ENCODE data around the gene GLIS1. TPM values are rescaled to one million over a fixed set of nuclear protein-coding genes. Genes with fewer than 3 reads are reported as not detected.

Gene GLIS1
- total RNA-seq, 1 experiment from 2014 or later, result 0.24 TPM

DNA sequence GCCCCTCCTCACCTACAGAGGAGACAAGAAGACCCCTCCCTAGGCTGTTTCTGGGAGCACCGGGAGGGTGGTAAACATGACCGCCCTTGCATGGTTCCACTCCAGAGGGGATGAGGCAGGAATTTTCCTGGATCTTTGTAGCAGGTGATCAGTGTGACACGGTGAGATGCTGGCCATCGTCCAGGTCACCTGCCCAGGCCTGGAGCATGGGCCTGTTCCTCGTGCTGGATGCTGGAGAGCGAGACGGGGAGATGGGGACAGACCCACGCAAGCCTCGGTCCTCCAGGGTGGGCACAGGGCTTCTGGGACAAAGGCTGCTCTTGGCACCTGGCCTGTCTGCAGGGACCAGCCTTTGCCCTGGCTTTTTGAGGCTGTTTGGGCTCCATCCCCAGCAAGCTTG lies 233.6 kb downstream of the GLIS1 start:
- DNase-seq (ENCODE audit: low spot score) (no peak), ATAC-seq (no peak)
- POLR2A ChIA-PET, result no interaction called here
- H3K27me3 Mint-ChIP-seq (ENCODE audit: low read depth), result no peaks in the 10 kb centered on the region
- H3K9me3 Mint-ChIP-seq, result no peaks in the 10 kb centered on the region
- no peak overlapping the region for H3K4me3 Mint-ChIP-seq
- no peak overlapping the region for H3K27ac Mint-ChIP-seq
- H3K36me3 Mint-ChIP-seq, result no peaks in the 10 kb centered on the region
- TF ChIP-seq SOX15 (CRISPR knock-in tag; IDR thresholded peaks at IDR 0.05) (no peak), JUN (CRISPR knock-in tag; IDR thresholded peaks at IDR 0.05) (no peak), ZBTB21 (CRISPR knock-in tag; IDR thresholded peaks at IDR 0.05; ENCODE audit: borderline replicate concordance) (no peak), HMGA2 (CRISPR knock-in tag; IDR thresholded peaks at IDR 0.05) (no peak), ZNF317 (CRISPR knock-in tag; IDR thresholded peaks at IDR 0.05; ENCODE audit: borderline replicate concordance, low read depth) (no peak), RELA (CRISPR knock-in tag; IDR thresholded peaks at IDR 0.05; ENCODE audit: borderline replicate concordance) (no peak), ATF1 (CRISPR knock-in tag; IDR thresholded peaks at IDR 0.05) (no peak), SMAD4 (CRISPR knock-in tag; IDR thresholded peaks at IDR 0.05) (no peak), TEAD4 (CRISPR knock-in tag; IDR thresholded peaks at IDR 0.05) (no peak), CREB1 (CRISPR knock-in tag; IDR thresholded peaks at IDR 0.05) (no peak), NR2C2 (CRISPR knock-in tag; IDR thresholded peaks at IDR 0.05) (no peak), ESRRA (CRISPR knock-in tag; IDR thresholded peaks at IDR 0.05; ENCODE audit: borderline replicate concordance) (no peak), FOXP1 (CRISPR knock-in tag; IDR thresholded peaks at IDR 0.05; ENCODE audit: borderline replicate concordance) (no peak)
- TF ChIP-seq, protein P1, sequence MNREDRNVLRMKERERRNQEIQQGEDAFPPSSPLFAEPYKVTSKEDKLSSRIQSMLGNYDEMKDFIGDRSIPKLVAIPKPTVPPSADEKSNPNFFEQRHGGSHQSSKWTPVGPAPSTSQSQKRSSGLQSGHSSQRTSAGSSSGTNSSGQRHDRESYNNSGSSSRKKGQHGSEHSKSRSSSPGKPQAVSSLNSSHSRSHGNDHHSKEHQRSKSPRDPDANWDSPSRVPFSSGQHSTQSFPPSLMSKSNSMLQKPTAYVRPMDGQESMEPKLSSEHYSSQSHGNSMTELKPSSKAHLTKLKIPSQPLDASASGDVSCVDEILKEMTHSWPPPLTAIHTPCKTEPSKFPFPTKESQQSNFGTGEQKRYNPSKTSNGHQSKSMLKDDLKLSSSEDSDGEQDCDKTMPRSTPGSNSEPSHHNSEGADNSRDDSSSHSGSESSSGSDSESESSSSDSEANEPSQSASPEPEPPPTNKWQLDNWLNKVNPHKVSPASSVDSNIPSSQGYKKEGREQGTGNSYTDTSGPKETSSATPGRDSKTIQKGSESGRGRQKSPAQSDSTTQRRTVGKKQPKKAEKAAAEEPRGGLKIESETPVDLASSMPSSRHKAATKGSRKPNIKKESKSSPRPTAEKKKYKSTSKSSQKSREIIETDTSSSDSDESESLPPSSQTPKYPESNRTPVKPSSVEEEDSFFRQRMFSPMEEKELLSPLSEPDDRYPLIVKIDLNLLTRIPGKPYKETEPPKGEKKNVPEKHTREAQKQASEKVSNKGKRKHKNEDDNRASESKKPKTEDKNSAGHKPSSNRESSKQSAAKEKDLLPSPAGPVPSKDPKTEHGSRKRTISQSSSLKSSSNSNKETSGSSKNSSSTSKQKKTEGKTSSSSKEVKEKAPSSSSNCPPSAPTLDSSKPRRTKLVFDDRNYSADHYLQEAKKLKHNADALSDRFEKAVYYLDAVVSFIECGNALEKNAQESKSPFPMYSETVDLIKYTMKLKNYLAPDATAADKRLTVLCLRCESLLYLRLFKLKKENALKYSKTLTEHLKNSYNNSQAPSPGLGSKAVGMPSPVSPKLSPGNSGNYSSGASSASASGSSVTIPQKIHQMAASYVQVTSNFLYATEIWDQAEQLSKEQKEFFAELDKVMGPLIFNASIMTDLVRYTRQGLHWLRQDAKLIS (CRISPR knock-in tag; IDR thresholded peaks at IDR 0.05; ENCODE audit: borderline replicate concordance), result no peak
- TF ChIP-seq, protein P2, sequence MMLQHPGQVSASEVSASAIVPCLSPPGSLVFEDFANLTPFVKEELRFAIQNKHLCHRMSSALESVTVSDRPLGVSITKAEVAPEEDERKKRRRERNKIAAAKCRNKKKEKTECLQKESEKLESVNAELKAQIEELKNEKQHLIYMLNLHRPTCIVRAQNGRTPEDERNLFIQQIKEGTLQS (CRISPR knock-in tag; conservative IDR thresholded peaks at IDR 0.05), result no peak
- CTCF ChIA-PET, result no interaction called here
- peaks cover 20% of the 10 kb centered on the region for H3K4me1 Mint-ChIP-seq

DNA sequence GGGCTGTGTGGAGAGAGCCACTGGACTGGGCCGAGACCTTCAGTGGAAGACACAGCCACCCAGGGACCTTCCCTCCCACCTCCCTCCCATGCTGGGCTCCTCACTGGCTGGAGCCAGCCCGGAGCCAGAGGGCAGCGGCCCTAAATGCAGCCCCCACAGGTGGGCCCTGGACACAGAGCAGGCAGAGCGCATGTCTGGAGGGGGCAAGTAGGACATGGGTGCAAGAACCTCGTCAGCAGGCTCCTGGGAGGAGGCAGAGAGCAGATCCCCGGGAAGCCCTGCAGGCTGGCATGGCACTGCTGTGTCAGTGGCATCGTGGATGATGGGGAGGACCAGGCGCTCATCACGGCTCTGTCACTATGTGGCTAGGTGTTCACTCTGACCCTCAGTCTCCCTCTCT lies 234.1 kb downstream of the GLIS1 start:
- Mint-ChIP-seq H3K4me1 (peaks cover 20% of the 10 kb centered on the region), H3K27me3 (ENCODE audit: low read depth) (no peaks in the 10 kb centered on the region), H3K36me3 (no peaks in the 10 kb centered on the region), H3K27ac (no peak overlapping the region), H3K4me3 (no peak overlapping the region), H3K9me3 (no peaks in the 10 kb centered on the region)
- no peak for TF ChIP-seq NFE2L1 (CRISPR knock-in tag; IDR thresholded peaks at IDR 0.05)
- TF ChIP-seq TEAD4 (CRISPR knock-in tag; IDR thresholded peaks at IDR 0.05), result no peak
- TF ChIP-seq ETV6 (CRISPR knock-in tag; IDR thresholded peaks at IDR 0.05), result no peak
- TF ChIP-seq, protein P3, sequence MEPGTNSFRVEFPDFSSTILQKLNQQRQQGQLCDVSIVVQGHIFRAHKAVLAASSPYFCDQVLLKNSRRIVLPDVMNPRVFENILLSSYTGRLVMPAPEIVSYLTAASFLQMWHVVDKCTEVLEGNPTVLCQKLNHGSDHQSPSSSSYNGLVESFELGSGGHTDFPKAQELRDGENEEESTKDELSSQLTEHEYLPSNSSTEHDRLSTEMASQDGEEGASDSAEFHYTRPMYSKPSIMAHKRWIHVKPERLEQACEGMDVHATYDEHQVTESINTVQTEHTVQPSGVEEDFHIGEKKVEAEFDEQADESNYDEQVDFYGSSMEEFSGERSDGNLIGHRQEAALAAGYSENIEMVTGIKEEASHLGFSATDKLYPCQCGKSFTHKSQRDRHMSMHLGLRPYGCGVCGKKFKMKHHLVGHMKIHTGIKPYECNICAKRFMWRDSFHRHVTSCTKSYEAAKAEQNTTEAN (CRISPR knock-in tag; IDR thresholded peaks at IDR 0.05), result no peak
- TF ChIP-seq, protein P4, sequence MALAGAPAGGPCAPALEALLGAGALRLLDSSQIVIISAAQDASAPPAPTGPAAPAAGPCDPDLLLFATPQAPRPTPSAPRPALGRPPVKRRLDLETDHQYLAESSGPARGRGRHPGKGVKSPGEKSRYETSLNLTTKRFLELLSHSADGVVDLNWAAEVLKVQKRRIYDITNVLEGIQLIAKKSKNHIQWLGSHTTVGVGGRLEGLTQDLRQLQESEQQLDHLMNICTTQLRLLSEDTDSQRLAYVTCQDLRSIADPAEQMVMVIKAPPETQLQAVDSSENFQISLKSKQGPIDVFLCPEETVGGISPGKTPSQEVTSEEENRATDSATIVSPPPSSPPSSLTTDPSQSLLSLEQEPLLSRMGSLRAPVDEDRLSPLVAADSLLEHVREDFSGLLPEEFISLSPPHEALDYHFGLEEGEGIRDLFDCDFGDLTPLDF (CRISPR knock-in tag; IDR thresholded peaks at IDR 0.05), result no peak
- TF ChIP-seq, protein P5, sequence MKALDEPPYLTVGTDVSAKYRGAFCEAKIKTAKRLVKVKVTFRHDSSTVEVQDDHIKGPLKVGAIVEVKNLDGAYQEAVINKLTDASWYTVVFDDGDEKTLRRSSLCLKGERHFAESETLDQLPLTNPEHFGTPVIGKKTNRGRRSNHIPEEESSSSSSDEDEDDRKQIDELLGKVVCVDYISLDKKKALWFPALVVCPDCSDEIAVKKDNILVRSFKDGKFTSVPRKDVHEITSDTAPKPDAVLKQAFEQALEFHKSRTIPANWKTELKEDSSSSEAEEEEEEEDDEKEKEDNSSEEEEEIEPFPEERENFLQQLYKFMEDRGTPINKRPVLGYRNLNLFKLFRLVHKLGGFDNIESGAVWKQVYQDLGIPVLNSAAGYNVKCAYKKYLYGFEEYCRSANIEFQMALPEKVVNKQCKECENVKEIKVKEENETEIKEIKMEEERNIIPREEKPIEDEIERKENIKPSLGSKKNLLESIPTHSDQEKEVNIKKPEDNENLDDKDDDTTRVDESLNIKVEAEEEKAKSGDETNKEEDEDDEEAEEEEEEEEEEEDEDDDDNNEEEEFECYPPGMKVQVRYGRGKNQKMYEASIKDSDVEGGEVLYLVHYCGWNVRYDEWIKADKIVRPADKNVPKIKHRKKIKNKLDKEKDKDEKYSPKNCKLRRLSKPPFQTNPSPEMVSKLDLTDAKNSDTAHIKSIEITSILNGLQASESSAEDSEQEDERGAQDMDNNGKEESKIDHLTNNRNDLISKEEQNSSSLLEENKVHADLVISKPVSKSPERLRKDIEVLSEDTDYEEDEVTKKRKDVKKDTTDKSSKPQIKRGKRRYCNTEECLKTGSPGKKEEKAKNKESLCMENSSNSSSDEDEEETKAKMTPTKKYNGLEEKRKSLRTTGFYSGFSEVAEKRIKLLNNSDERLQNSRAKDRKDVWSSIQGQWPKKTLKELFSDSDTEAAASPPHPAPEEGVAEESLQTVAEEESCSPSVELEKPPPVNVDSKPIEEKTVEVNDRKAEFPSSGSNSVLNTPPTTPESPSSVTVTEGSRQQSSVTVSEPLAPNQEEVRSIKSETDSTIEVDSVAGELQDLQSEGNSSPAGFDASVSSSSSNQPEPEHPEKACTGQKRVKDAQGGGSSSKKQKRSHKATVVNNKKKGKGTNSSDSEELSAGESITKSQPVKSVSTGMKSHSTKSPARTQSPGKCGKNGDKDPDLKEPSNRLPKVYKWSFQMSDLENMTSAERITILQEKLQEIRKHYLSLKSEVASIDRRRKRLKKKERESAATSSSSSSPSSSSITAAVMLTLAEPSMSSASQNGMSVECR (CRISPR knock-in tag; IDR thresholded peaks at IDR 0.05; ENCODE audit: borderline replicate concordance), result no peak
- TF ChIP-seq, protein P6, sequence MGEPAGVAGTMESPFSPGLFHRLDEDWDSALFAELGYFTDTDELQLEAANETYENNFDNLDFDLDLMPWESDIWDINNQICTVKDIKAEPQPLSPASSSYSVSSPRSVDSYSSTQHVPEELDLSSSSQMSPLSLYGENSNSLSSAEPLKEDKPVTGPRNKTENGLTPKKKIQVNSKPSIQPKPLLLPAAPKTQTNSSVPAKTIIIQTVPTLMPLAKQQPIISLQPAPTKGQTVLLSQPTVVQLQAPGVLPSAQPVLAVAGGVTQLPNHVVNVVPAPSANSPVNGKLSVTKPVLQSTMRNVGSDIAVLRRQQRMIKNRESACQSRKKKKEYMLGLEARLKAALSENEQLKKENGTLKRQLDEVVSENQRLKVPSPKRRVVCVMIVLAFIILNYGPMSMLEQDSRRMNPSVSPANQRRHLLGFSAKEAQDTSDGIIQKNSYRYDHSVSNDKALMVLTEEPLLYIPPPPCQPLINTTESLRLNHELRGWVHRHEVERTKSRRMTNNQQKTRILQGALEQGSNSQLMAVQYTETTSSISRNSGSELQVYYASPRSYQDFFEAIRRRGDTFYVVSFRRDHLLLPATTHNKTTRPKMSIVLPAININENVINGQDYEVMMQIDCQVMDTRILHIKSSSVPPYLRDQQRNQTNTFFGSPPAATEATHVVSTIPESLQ (CRISPR knock-in tag; IDR thresholded peaks at IDR 0.05), result no peak
- TF ChIP-seq TP53 (CRISPR knock-in tag; IDR thresholded peaks at IDR 0.05), result no peak
- no peak for TF ChIP-seq SMAD4 (CRISPR knock-in tag; IDR thresholded peaks at IDR 0.05)
- CTCF ChIA-PET, result no interaction called here
- POLR2A ChIA-PET, result no interaction called here
- no peak for DNase-seq (ENCODE audit: low spot score)
- no peak for ATAC-seq
